ENCODE data around the gene MAP7D2. TPM values are rescaled to one million over a fixed set of nuclear protein-coding genes. Genes with fewer than 3 reads are reported as not detected.

MAP7D2 gene
- total and polyA plus RNA-seq, 2 of the 4 experiments (the other 2 are of a cell fraction), result 0.18 to 0.19 TPM

DNA sequence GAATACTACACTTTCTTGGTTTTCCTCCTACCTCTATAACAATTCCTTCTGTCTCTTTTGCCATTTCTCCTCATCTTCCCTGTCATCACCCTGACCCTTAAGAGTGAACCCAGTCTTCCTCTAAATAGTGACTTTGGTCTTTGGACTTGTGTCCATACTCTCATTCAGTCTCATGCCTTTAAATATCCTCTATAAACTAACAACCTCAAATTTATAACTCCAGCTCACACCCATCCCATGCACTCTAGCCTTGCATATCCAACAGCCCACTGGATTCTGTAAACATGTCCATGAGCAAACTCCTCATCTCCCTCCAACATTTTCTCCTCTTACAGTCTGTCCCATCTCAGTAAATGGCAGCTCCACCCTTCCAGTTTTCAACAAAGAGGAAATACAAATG is 140.9 kb downstream of the MAP7D2 start:
- Histone ChIP-seq H3K27me3 (ENCODE audit: control insufficient read depth, insufficient read depth, low read length) (no peaks in the 10 kb centered on the region), H2AK5ac (ENCODE audit: low read depth, low read length) (no peak overlapping the region), H2AK9ac (replicated peaks; ENCODE audit: low read depth, low read length, poor library complexity) (no peak overlapping the region), H3K4me2 (ENCODE audit: low read depth, low read length) (no peak overlapping the region), H3K36me3 (ENCODE audit: control insufficient read depth, insufficient read depth, low read length) (no peaks in the 10 kb centered on the region), H3K4me3 (ENCODE audit: insufficient read depth, low read depth, low read length) (no peak overlapping the region), H3K56ac (ENCODE audit: extremely low read depth, insufficient read depth, low read length) (no peak overlapping the region), H3K23ac (ENCODE audit: low read depth, low read length) (no peak overlapping the region), H3K4me1 (ENCODE audit: control insufficient read depth, insufficient read depth, low read length) (no peaks in the 10 kb centered on the region), H2BK120ac (ENCODE audit: low read depth, low read length) (no peak overlapping the region), H3K79me1 (ENCODE audit: low read depth in 1 of 2, low read length in 2 of 2) (peaks cover 0 to 10% of the 10 kb centered on the region in 2 experiments; a peak in 3 of 4 replicates), H4K20me1 (ENCODE audit: insufficient read depth, low read length) (no peaks in the 10 kb centered on the region; the same call in 1 of the 2 replicates), H2AFZ (replicated peaks; ENCODE audit: low read length, poor library complexity) (no peak overlapping the region), H2BK20ac (ENCODE audit: low read depth, low read length) (no peak overlapping the region), H4K91ac (ENCODE audit: insufficient read depth, low read depth, low read length) (no peak overlapping the region), H3K18ac (ENCODE audit: low read depth, low read length) (no peak overlapping the region), H2BK5ac (ENCODE audit: low read depth, low read length, poor library complexity, severe bottlenecking) (no peak overlapping the region), H4K5ac (ENCODE audit: low read depth, low read length) (no peak overlapping the region), H2BK15ac (ENCODE audit: low read depth, low read length) (no peak overlapping the region), H3K27ac (ENCODE audit: insufficient read depth, low read length) (no peak overlapping the region), H3K4ac (ENCODE audit: low read depth, low read length) (no peak overlapping the region), H3K9me1 (ENCODE audit: insufficient read depth, low read length) (peaks cover 3% of the 10 kb centered on the region; the same call in 1 of the 2 replicates), H3K14ac (replicated peaks; ENCODE audit: low read depth, low read length) (no peak overlapping the region), H3K9ac (ENCODE audit: low read depth, low read length) (no peak overlapping the region), H3K9me3 (ENCODE audit: control insufficient read depth, insufficient read depth, low read length) (peaks cover 5% of the 10 kb centered on the region; the same call in 1 of the 2 replicates), H4K8ac (ENCODE audit: low read depth in 2 of 2, low read length in 2 of 2) (no peak overlapping the region)
- in situ Hi-C loops (cut with MboI; ENCODE audit: low sequenced_read_pairs) (loop anchor here (25.0 kb wide), 1 partner anchor 614 kb away; no protein-coding TSS in a partner anchor), intact Hi-C loops (cut with micrococcal nuclease) (no loop called here), dilution Hi-C loops (cut with HindIII; ENCODE audit: low sequenced_read_pairs, unreplicated experiment) (no loop called here)
- ChIA-PET POLR2A (ENCODE audit: unreplicated experiment) (no interaction called here), CTCF (interaction anchor here (1.1 kb wide), 1 partner anchor 13 kb away, joined by 3 read pairs; no protein-coding TSS in a partner anchor)
- no peak for DNase-seq
- BruUV-seq (replicated peaks), result no TSS peak
- no peak for ATAC-seq (ENCODE audit: low read depth)
- no peak for TF ChIP-seq CEBPB (IDR thresholded peaks at IDR 0.05; ENCODE audit: low read depth, low read length)
- no peak for TF ChIP-seq CHD1 (IDR thresholded peaks at IDR 0.05; ENCODE audit: low read depth, low read length)
- TF ChIP-seq RAD21 (IDR thresholded peaks at IDR 0.05; ENCODE audit: low read length), result no peak
- TF ChIP-seq SMC3 (IDR thresholded peaks at IDR 0.05; ENCODE audit: low read depth, low read length), result no peak
- no peak for TF ChIP-seq FOS (IDR thresholded peaks at IDR 0.05; ENCODE audit: low read depth, low read length)
- no peak for TF ChIP-seq POLR2A (IDR thresholded peaks at IDR 0.05; ENCODE audit: low read depth, low read length)
- no peak for TF ChIP-seq ELK1 (IDR thresholded peaks at IDR 0.05; ENCODE audit: borderline replicate concordance, low read depth, low read length)
- no peak for TF ChIP-seq NFE2L2 (IDR thresholded peaks at IDR 0.05; ENCODE audit: low read depth, low read length)

All from IMR-90 (cell line).